MM.1S (cell line): ENCODE measurements around the gene MGME1.

Experiments
- DNase-seq: peaks from one replicate; pipeline ENCODE4 v3.0.0-alpha.2; 2015
- H2AFZ ChIP-seq: fragments of 300-600 bp; sonication (generic); 2 replicates; pipeline ENCODE4 v1.6.0; 2016; ENCODE audit warnings: antibody characterized with exemption, low read length
- H3F3A ChIP-seq: fragments of 300-600 bp; sonication (generic); 2 replicates; pipeline ENCODE4 v1.6.1; 2016; ENCODE audit warnings: mild to moderate bottlenecking, antibody characterized with exemption, low read length, moderate library complexity, mixed read lengths; ENCODE audit not compliant: insufficient read depth
- H3K27ac ChIP-seq: fragments of 300-600 bp; sonication (generic); 2 replicates; pipeline ENCODE4 v1.5.1; 2016; ENCODE audit warnings: mild to moderate bottlenecking, low read length
- H3K27me3 ChIP-seq: fragments of 300-600 bp; sonication (generic); replicated peaks from 2 replicates; pipeline ENCODE4 v1.6.0; 2016; ENCODE audit warnings: low read length; ENCODE audit not compliant: insufficient read depth
- H3K36me3 ChIP-seq: fragments of 300-600 bp; sonication (generic); replicated peaks from 2 replicates; pipeline ENCODE4 v1.6.1; 2016; ENCODE audit warnings: mild to moderate bottlenecking, low read length, mixed read lengths; ENCODE audit not compliant: insufficient read depth
- H3K4me1 ChIP-seq: fragments of 300-600 bp; sonication (generic); 2 replicates; pipeline ENCODE4 v1.6.1; 2016; ENCODE audit warnings: low read length, mixed read lengths
- H3K4me2 ChIP-seq: fragments of 300-600 bp; sonication (generic); 2 replicates; pipeline ENCODE4 v1.6.0; 2016; ENCODE audit warnings: low read depth, low read length
- H3K4me3 ChIP-seq: fragments of 300-600 bp; sonication (generic); 2 replicates; pipeline ENCODE4 v1.5.1; 2016; ENCODE audit warnings: low read length, mixed read lengths
- H3K79me2 ChIP-seq: fragments of 300-600 bp; sonication (generic); 2 replicates; pipeline ENCODE4 v1.6.1; 2016; ENCODE audit warnings: mixed run types, low read length, mixed read lengths
- H3K9ac ChIP-seq: fragments of 300-600 bp; sonication (generic); 2 replicates; pipeline ENCODE4 v1.6.1; 2016; ENCODE audit warnings: low read length, mixed read lengths
- H3K9me2 ChIP-seq: fragments of 300-600 bp; sonication (generic); replicated peaks from 2 replicates; pipeline ENCODE4 v1.6.1; 2016; ENCODE audit warnings: mild to moderate bottlenecking, low read length, mixed read lengths; ENCODE audit not compliant: insufficient read depth
- H3K9me3 ChIP-seq: fragments of 300-600 bp; sonication (generic); replicated peaks from 2 replicates; pipeline ENCODE4 v1.6.1; 2016; ENCODE audit warnings: mild to moderate bottlenecking, low read length, mixed read lengths; ENCODE audit not compliant: insufficient read depth
- H4K20me1 ChIP-seq: fragments of 300-600 bp; sonication (generic); 2 replicates; pipeline ENCODE4 v1.6.1; 2016; ENCODE audit warnings: mild to moderate bottlenecking, low read length, moderate library complexity, mixed read lengths; ENCODE audit not compliant: insufficient read depth
- CTCF ChIP-seq: fragments of 300-600 bp; sonication (generic); IDR thresholded peaks from 2 replicates; pipeline ENCODE4 v1.5.1; 2016; ENCODE audit warnings: antibody characterized with exemption, low read length, mixed read lengths
- EZH2 ChIP-seq: fragments of 300-600 bp; sonication (generic); optimal IDR thresholded peaks from 2 replicates; pipeline ENCODE3; 2017; ENCODE audit warnings: low read depth, mild to moderate bottlenecking, antibody characterized with exemption, low read length, mixed read lengths
- EZH2phosphoT487 ChIP-seq: fragments of 300-600 bp; sonication (generic); IDR thresholded peaks from 2 replicates; pipeline ENCODE4 v1.6.1; 2018; ENCODE audit warnings: antibody characterized with exemption, low read length

The MGME1 gene

GRCh38 chr20:18030020-18030419, 61.2 kb downstream of the MGME1 start:
- Histone ChIP-seq H3F3A (no peaks in the 10 kb centered on the region), H3K9ac (no peak overlapping the region), H3K27ac (no peak overlapping the region), H3K4me1 (no peaks in the 10 kb centered on the region), H3K9me2 (no peaks in the 10 kb centered on the region), H3K9me3 (no peaks in the 10 kb centered on the region), H3K4me3 (no peak overlapping the region), H3K79me2 (no peaks in the 10 kb centered on the region), H3K36me3 (no peaks in the 10 kb centered on the region), H3K4me2 (no peak overlapping the region), H3K27me3 (no peaks in the 10 kb centered on the region), H2AFZ (no peak overlapping the region), H4K20me1 (no peaks in the 10 kb centered on the region)
- no peak for TF ChIP-seq CTCF
- TF ChIP-seq EZH2: no peak
- TF ChIP-seq EZH2phosphoT487: no peak
- DNase-seq: no peak

- Histone ChIP-seq H3K4me3 (no peak overlapping the region), H3K27ac (no peak overlapping the region), H3K9me2 (no peaks in the 10 kb centered on the region), H3K9ac (no peak overlapping the region), H3K27me3 (no peaks in the 10 kb centered on the region), H3K36me3 (no peaks in the 10 kb centered on the region), H3K4me1 (no peaks in the 10 kb centered on the region), H4K20me1 (no peaks in the 10 kb centered on the region), H3K4me2 (no peak overlapping the region), H2AFZ (no peak overlapping the region), H3K9me3 (no peaks in the 10 kb centered on the region), H3K79me2 (no peaks in the 10 kb centered on the region), H3F3A (no peaks in the 10 kb centered on the region)
- DNase-seq: no peak
- TF ChIP-seq EZH2phosphoT487 (no peak), CTCF (no peak), EZH2 (no peak)
Observed at GRCh38 chr20:18031050-18031449, 62.2 kb downstream of the MGME1 start.

- H3K27me3 ChIP-seq: no peaks in the 10 kb centered on the region
- H3K4me3 ChIP-seq: no peak overlapping the region
- no peaks in the 10 kb centered on the region for H3K36me3 ChIP-seq
- H3K4me2 ChIP-seq: no peak overlapping the region
- H4K20me1 ChIP-seq: no peaks in the 10 kb centered on the region
- no peaks in the 10 kb centered on the region for H3K9me2 ChIP-seq
- DNase-seq: no peak
- no peaks in the 10 kb centered on the region for H3K9me3 ChIP-seq
- no peak overlapping the region for H2AFZ ChIP-seq
- no peaks in the 10 kb centered on the region for H3F3A ChIP-seq
- no peak overlapping the region for H3K9ac ChIP-seq
- TF ChIP-seq CTCF (no peak), EZH2 (no peak), EZH2phosphoT487 (no peak)
- H3K27ac ChIP-seq: no peak overlapping the region
- no peaks in the 10 kb centered on the region for H3K4me1 ChIP-seq
- no peaks in the 10 kb centered on the region for H3K79me2 ChIP-seq
Observed at GRCh38 chr20:18031888-18032509, 63.2 kb downstream of the MGME1 start.
